ENCODE data around the gene HOXD12. TPM values are rescaled to one million over a fixed set of nuclear protein-coding genes. Genes with fewer than 3 reads are reported as not detected.

HOXD12 gene
- total and polyA plus RNA-seq, 7 donors: not detected

- no peak for ATAC-seq
- Histone ChIP-seq H3K9me3 (no peaks in the 10 kb centered on the region), H3K4me3 (no peak overlapping the region), H3K4me1 (peaks cover 9% of the 10 kb centered on the region), H3K36me3 (ENCODE audit: insufficient read depth in 1 of 2, low read depth in 1 of 2) (peaks cover 2 to 34% of the 10 kb centered on the region in 2 donors), H3K27ac (no peak overlapping the region), H3K27me3 (ENCODE audit: insufficient read depth in 3 of 3, low read length in 2 of 3) (no peaks in the 10 kb centered on the region)
- DNase-seq: no peak
- intact Hi-C loops (cut with DNase I): no loop called here
- WGBS, 3 donors: 83 to 90% (median 86%) methylated on average over 22 of the region's 22 CpGs
- no peak for TF ChIP-seq CTCF (IDR thresholded peaks at IDR 0.05)
Measured at GRCh38 chr2:176149481-176149938, 49.9 kb downstream of the HOXD12 start.

DNA sequence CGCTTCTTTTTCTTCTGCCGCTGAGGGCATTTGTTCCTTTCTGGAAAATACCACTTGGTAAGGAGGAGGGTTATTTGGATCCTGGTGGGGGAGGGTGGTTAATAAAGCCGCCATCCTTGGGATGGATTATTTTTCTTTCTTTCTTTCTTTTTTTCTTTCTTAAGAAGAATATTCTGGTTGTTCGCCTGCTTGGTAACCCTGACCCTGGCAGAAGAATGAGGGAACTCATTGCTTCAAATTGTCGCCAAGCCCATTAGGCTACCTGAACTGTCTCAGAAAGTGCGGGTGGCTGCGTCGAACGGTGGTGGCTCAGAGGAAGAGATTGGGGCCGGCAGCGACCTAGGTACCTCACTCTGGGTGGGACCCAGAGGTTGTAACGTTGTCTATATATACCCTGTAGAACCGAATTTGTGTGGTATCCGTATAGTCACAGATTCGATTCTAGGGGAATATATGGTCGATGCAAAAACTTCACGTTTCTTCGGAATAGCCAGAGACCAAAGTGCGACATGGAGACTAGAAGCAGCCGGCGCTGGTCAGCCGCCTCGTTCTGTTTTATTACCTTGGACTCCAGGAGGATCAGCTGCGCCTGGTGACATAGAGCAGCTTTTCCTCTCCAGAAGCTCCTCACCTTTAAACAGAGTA lies 50.5 kb downstream of the HOXD12 start:
- Histone ChIP-seq H3K27me3 (ENCODE audit: insufficient read depth in 3 of 3, low read length in 2 of 3) (no peaks in the 10 kb centered on the region), H3K4me3 (no peak overlapping the region), H3K4me1 (peaks cover 9% of the 10 kb centered on the region), H3K27ac (no peak overlapping the region), H3K36me3 (ENCODE audit: insufficient read depth in 1 of 2, low read depth in 1 of 2) (peaks cover 2 to 38% of the 10 kb centered on the region in 2 donors), H3K9me3 (no peaks in the 10 kb centered on the region)
- intact Hi-C loops (cut with DNase I): no loop called here
- DNase-seq (no peak), ATAC-seq (no peak)
- TF ChIP-seq CTCF (IDR thresholded peaks at IDR 0.05): no peak
- 82 to 85% (median 82%) methylated on average over 24 of the region's 24 CpGs for whole genome bisulfite sequencing, 3 donors

GRCh38 chr2:176150584-176151441 lies 51.2 kb downstream of the HOXD12 start:
- Histone ChIP-seq H3K27ac (no peak overlapping the region), H3K4me1 (peaks cover 2% of the 10 kb centered on the region), H3K27me3 (ENCODE audit: insufficient read depth in 3 of 3, low read length in 2 of 3) (no peaks in the 10 kb centered on the region), H3K4me3 (no peak overlapping the region), H3K9me3 (no peaks in the 10 kb centered on the region), H3K36me3 (ENCODE audit: insufficient read depth in 1 of 2, low read depth in 1 of 2) (peaks cover 2 to 45% of the 10 kb centered on the region in 2 donors)
- TF ChIP-seq CTCF (IDR thresholded peaks at IDR 0.05): no peak
- 86 to 90% (median 89%) methylated on average over 14 of the region's 14 CpGs for WGBS, 3 donors
- DNase-seq (no peak), ATAC-seq (no peak)
- intact Hi-C loops (cut with DNase I): no loop called here

GRCh38 chr2:176151442-176152287 lies 52.1 kb downstream of the HOXD12 start, which contains the start of gene HOXD4:
TSS of gene HOXD4 (plus strand) at chr2:176151550. CDS start at chr2:176151634, 84 bp downstream.
- TF ChIP-seq CTCF (IDR thresholded peaks at IDR 0.05): no peak
- no peak within 1 kb of the TSS for H3K27ac ChIP-seq
- peaks cover 2 to 49% of the 10 kb centered on the region in 2 donors for H3K36me3 ChIP-seq (ENCODE audit: insufficient read depth in 1 of 2, low read depth in 1 of 2)
- H3K27me3 ChIP-seq (ENCODE audit: insufficient read depth in 3 of 3, low read length in 2 of 3): no peaks in the 10 kb centered on the region
- DNase-seq: peak in 1 of 2 donors; percentile 34
- no peaks in the 10 kb centered on the region for H3K9me3 ChIP-seq
- ATAC-seq: no peak
- intact Hi-C loops (cut with DNase I): no loop called here
- no peak within 1 kb of the TSS for H3K4me3 ChIP-seq
- 76 to 85% (median 82%) methylated on average over 55 of the region's 55 CpGs for WGBS, 3 donors
- no peaks in the 10 kb centered on the region for H3K4me1 ChIP-seq

Other genes with a start within 250 kb of the HOXD12 start
- 10 to 100 TPM; 42.1 to 65.6 (median 51.4) TPM for gene LNPK, start 97.5 kb upstream of the HOXD12 start, total RNA-seq
- 10 to 100 TPM in 2 of 3 donors, 1 to 10 TPM in 1; 8.8 to 48.7 (median 18.4) TPM for gene LNPK, start 97.5 kb upstream of the HOXD12 start, polyA plus RNA-seq
- gene EVX2, start 15.8 kb upstream of the HOXD12 start, total RNA-seq: not detected
- not detected for gene EVX2, start 15.8 kb upstream of the HOXD12 start, polyA plus RNA-seq
- not detected for gene HOXD13, start 7.1 kb upstream of the HOXD12 start, total RNA-seq
- gene HOXD13, start 7.1 kb upstream of the HOXD12 start, polyA plus RNA-seq: under 1 TPM in 1 of 3 donors, not detected in 2; 0.01 TPM
- not detected for gene HOXD11, start 7.5 kb downstream of the HOXD12 start, total RNA-seq
- gene HOXD11, start 7.5 kb downstream of the HOXD12 start, polyA plus RNA-seq: not detected
- not detected for gene HOXD10, start 17.0 kb downstream of the HOXD12 start, total RNA-seq
- gene HOXD10, start 17.0 kb downstream of the HOXD12 start, polyA plus RNA-seq: under 1 TPM in 2 of 3 donors, not detected in 1; 0.03 to 0.04 TPM
- 1 to 10 TPM in 2 of 4 donors, under 1 TPM in 2; 0.43 to 4.4 (median 2.4) TPM for gene HOXD9, start 22.9 kb downstream of the HOXD12 start, total RNA-seq
- gene HOXD9, start 22.9 kb downstream of the HOXD12 start, polyA plus RNA-seq: 1 to 10 TPM; 1.4 to 4.1 (median 1.7) TPM
- 10 to 100 TPM in 2 of 4 donors, 1 to 10 TPM in 2; 3.3 to 15.9 (median 9.1) TPM for gene HOXD8, start 29.9 kb downstream of the HOXD12 start, total RNA-seq
- 10 to 100 TPM in 2 of 3 donors, 1 to 10 TPM in 1; 8.2 to 52.5 (median 12.9) TPM for gene HOXD8, start 29.9 kb downstream of the HOXD12 start, polyA plus RNA-seq
- gene HOXD4, start 51.8 kb downstream of the HOXD12 start, total RNA-seq: 1 to 10 TPM in 3 of 4 donors, under 1 TPM in 1; 0.26 to 4.1 (median 1.4) TPM
- gene HOXD4, start 51.8 kb downstream of the HOXD12 start, polyA plus RNA-seq: 1 to 10 TPM; 1.1 to 1.4 (median 1.2) TPM
- gene HOXD3, start 57.5 kb downstream of the HOXD12 start, total RNA-seq: 1 to 10 TPM in 2 of 4 donors, under 1 TPM in 2; 0.71 to 3.8 (median 1.3) TPM
- gene HOXD3, start 57.5 kb downstream of the HOXD12 start, polyA plus RNA-seq: 1 to 10 TPM in 2 of 3 donors, under 1 TPM in 1; 0.64 to 1.9 (median 1.1) TPM
- under 1 TPM in 1 of 4 donors, not detected in 3; 0.12 TPM for gene HOXD1, start 88.9 kb downstream of the HOXD12 start, total RNA-seq
- under 1 TPM; 0.14 to 0.79 (median 0.17) TPM for gene HOXD1, start 88.9 kb downstream of the HOXD12 start, polyA plus RNA-seq
- 10 to 100 TPM; 33.2 to 44.1 (median 37.4) TPM for gene MTX2, start 169.6 kb downstream of the HOXD12 start, total RNA-seq
- gene MTX2, start 169.6 kb downstream of the HOXD12 start, polyA plus RNA-seq: 10 to 100 TPM; 43.6 to 91.7 (median 68.2) TPM